ENCODE results near the gene LDLRAD2.
"Not testable (repeated sequence)": the region's sequence is repeated elsewhere in the genome, so short reads cannot be mapped to it uniquely, and the experiment has no call there.

The LDLRAD2 gene

GRCh38 chr1:21825393-21825792, 13.3 kb downstream of the LDLRAD2 start:
- H3K27ac ChIP-seq = no peak overlapping the region
- TF ChIP-seq CTCF (IDR thresholded peaks at IDR 0.05) = no peak
- no peak for DNase-seq (ENCODE audit: low spot score)
- H3K4me3 ChIP-seq = no peak overlapping the region

GRCh38 chr1:21826694-21827093, 14.6 kb downstream of the LDLRAD2 start:
- not testable (repeated sequence) for DNase-seq (ENCODE audit: low spot score); H3K27ac ChIP-seq; H3K4me3 ChIP-seq

- TF ChIP-seq CTCF (IDR thresholded peaks at IDR 0.05) = no peak
- DNase-seq (ENCODE audit: low spot score) = no peak
- no peak overlapping the region for H3K4me3 ChIP-seq
- no peak overlapping the region for H3K27ac ChIP-seq
Measured at GRCh38 chr1:21827141-21827679, 15.1 kb downstream of the LDLRAD2 start.

- no peak overlapping the region for H3K27ac ChIP-seq
- no peak overlapping the region for H3K4me3 ChIP-seq
- DNase-seq (ENCODE audit: low spot score) = no peak
- no peak for TF ChIP-seq CTCF (IDR thresholded peaks at IDR 0.05)
Measured at GRCh38 chr1:21828075-21828474, 16.0 kb downstream of the LDLRAD2 start.

- peak; percentile 45 for DNase-seq (ENCODE audit: low spot score)
- H3K27ac ChIP-seq = no peak overlapping the region
- TF ChIP-seq CTCF (IDR thresholded peaks at IDR 0.05) = no peak
- no peak overlapping the region for H3K4me3 ChIP-seq
Measured at GRCh38 chr1:21828506-21829210, 16.6 kb downstream of the LDLRAD2 start.

GRCh38 chr1:21829294-21829693, 17.2 kb downstream of the LDLRAD2 start:
- TF ChIP-seq CTCF (IDR thresholded peaks at IDR 0.05) = no peak
- DNase-seq (ENCODE audit: low spot score) = peak; percentile 63
- Histone ChIP-seq H3K4me3 (no peak overlapping the region), H3K27ac (no peak overlapping the region)

- no peak overlapping the region for H3K27ac ChIP-seq
- no peak for DNase-seq (ENCODE audit: low spot score)
- no peak for TF ChIP-seq CTCF (IDR thresholded peaks at IDR 0.05)
- H3K4me3 ChIP-seq = no peak overlapping the region
Measured at GRCh38 chr1:21830792-21831453, 18.9 kb downstream of the LDLRAD2 start.

Data from coronary artery (tissue), 2 donors.